AG20443 (cell line): ENCODE measurements around the gene CD22.

Experiments
- DNase-seq: peaks from one replicate; pipeline ENCODE4 v3.0.0; 2012; ENCODE audit warnings: low spot score, mixed read lengths

The CD22 gene

GRCh38 chr19:35295792-35296462 lies 33.1 kb upstream of the CD22 start:
- DNase-seq: no peak

- DNase-seq: no peak
Observed at GRCh38 chr19:35296644-35297514, 32.1 kb upstream of the CD22 start.

- DNase-seq: no peak
Observed at GRCh38 chr19:35297515-35297848, 31.5 kb upstream of the CD22 start.

- no peak for DNase-seq
Observed at GRCh38 chr19:35297922-35298321, 31.1 kb upstream of the CD22 start.

- no peak for DNase-seq
Observed at GRCh38 chr19:35298561-35298972, 30.4 kb upstream of the CD22 start.

GRCh38 chr19:35299523-35300338 lies 29.3 kb upstream of the CD22 start:
- DNase-seq: no peak

GRCh38 chr19:35300339-35300649 lies 28.7 kb upstream of the CD22 start:
- DNase-seq: no peak

- DNase-seq: no peak
Observed at GRCh38 chr19:35301961-35302360, 27.0 kb upstream of the CD22 start.

GRCh38 chr19:35302446-35302845 lies 26.5 kb upstream of the CD22 start:
- DNase-seq: no peak

- DNase-seq: no peak
Observed at GRCh38 chr19:35303357-35303915, 25.6 kb upstream of the CD22 start.

GRCh38 chr19:35304036-35304435 lies 25.0 kb upstream of the CD22 start:
- DNase-seq: no peak

GRCh38 chr19:35305181-35305580 lies 23.8 kb upstream of the CD22 start:
- DNase-seq: no peak

GRCh38 chr19:35306473-35307246 lies 22.3 kb upstream of the CD22 start:
- no peak for DNase-seq

GRCh38 chr19:35307931-35308330 lies 21.1 kb upstream of the CD22 start:
- no peak for DNase-seq

- no peak for DNase-seq
Observed at GRCh38 chr19:35308910-35309309, 20.1 kb upstream of the CD22 start.

- no peak for DNase-seq
Observed at GRCh38 chr19:35309481-35310279, 19.3 kb upstream of the CD22 start.

GRCh38 chr19:35310331-35310730 lies 18.7 kb upstream of the CD22 start:
- no peak for DNase-seq

GRCh38 chr19:35310811-35311465 lies 18.0 kb upstream of the CD22 start:
- DNase-seq: no peak

GRCh38 chr19:35311901-35312665 lies 16.9 kb upstream of the CD22 start:
- DNase-seq: no peak

GRCh38 chr19:35313587-35313986 lies 15.4 kb upstream of the CD22 start:
- no peak for DNase-seq
